HG03280 (cell line): ENCODE results near the gene VPS37B.

ENCODE experiments used
- ATAC-seq: cut with Tn5 transposase; IDR thresholded peaks from one replicate; pipeline ENCODE4 v1.9.1; 2021; ENCODE audit warnings: mild to moderate bottlenecking, moderate library complexity; ENCODE audit not compliant: unreplicated experiment

VPS37B gene

GRCh38 chr12:122820138-122820537 is 75.8 kb downstream of the VPS37B start:
- ATAC-seq: no peak

- ATAC-seq: no peak
Measured at GRCh38 chr12:122819209-122819785, 76.6 kb downstream of the VPS37B start.
